Gastroesophageal sphincter (tissue), 3 donors: ENCODE measurements around the gene BCR.

Experiments
- CTCF ChIP-seq, 4 experiments: fragments of 200-600 bp in 2 of 4; fragments of 450-650 bp in 2 of 4; sonication (generic) in 1 of 4; IDR thresholded peaks; one replicate each; pipeline ENCODE4 v1.5.1; 2017 to 2019; ENCODE audit warnings: antibody characterized with exemption in 4 of 4, mild to moderate bottlenecking in 2 of 4, moderate library complexity in 2 of 4
- POLR2A ChIP-seq, 2 donors: fragments of 450-650 bp; IDR thresholded peaks; one replicate each; pipeline ENCODE4 v1.6.1; 2017; ENCODE audit warnings: antibody characterized with exemption in 2 of 2, mild to moderate bottlenecking in 2 of 2, moderate library complexity in 1 of 2
- POLR2AphosphoS5 ChIP-seq: sonication (generic); formaldehyde crosslinking; IDR thresholded peaks from one replicate; pipeline ENCODE4 v1.6.1; 2017; ENCODE audit warnings: antibody characterized with exemption

- no peak for TF ChIP-seq CTCF (IDR thresholded peaks at IDR 0.05)
- TF ChIP-seq POLR2A (IDR thresholded peaks at IDR 0.05) = no peak
- TF ChIP-seq POLR2AphosphoS5 = no peak
Measured at GRCh38 chr22:23257889-23258825, 77.8 kb downstream of the BCR start.
